ENCODE measurements around the gene LTF.

Gene LTF

DNA sequence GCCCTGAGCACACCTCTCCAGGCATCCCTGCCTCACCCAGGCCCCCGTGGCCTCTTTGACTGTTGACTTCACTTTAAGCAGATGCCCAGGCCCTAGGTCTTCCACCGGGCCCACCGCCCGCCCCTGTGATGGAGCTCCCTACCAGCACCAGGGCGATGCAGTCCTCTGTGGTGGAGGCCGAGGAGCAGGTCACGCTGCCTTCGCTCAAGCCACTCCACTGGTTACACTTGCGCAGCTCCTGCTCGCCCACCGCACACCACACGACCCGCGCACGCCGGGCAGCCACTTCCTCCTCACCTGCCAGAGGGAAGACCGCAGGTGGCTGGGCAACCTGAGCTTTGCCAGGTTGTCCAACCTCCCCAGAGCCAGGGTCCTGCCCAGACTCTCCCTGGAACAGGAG lies 16.0 kb downstream of the LTF start:
- H3K36me3 ChIP-seq (replicated peaks; ENCODE audit: insufficient read depth, low read length): no peaks in the 10 kb centered on the region
- H3K4me2 ChIP-seq (ENCODE audit: low read depth, low read length): no peak overlapping the region
- H4K20me1 ChIP-seq (ENCODE audit: insufficient read depth, low read length): no peaks in the 10 kb centered on the region
- H3K9me2 ChIP-seq (replicated peaks; ENCODE audit: insufficient read depth, low read length): no peaks in the 10 kb centered on the region
- peaks cover 10% of the 10 kb centered on the region for H3K4me1 ChIP-seq (ENCODE audit: low read length)
- H3F3A ChIP-seq (ENCODE audit: insufficient read depth, low read length): 0 out of 2 replicates have a peak, but pooled peaks cover 2% of the 10 kb centered on the region
- no peaks in the 10 kb centered on the region for H3K79me2 ChIP-seq (ENCODE audit: low read length)
- H3K27ac ChIP-seq (ENCODE audit: low read length): no peak overlapping the region
- no peak overlapping the region for H3K4me3 ChIP-seq (ENCODE audit: low read length)
- DNase-seq: no peak
- no peak overlapping the region for H3K9ac ChIP-seq (ENCODE audit: low read length)
- no peak overlapping the region for H2AFZ ChIP-seq (ENCODE audit: low read length)
- H3K27me3 ChIP-seq (replicated peaks; ENCODE audit: insufficient read depth, low read length): no peaks in the 10 kb centered on the region
- no peaks in the 10 kb centered on the region for H3K9me3 ChIP-seq (replicated peaks; ENCODE audit: insufficient read depth, low read length)
- TF ChIP-seq EZH2 (optimal IDR thresholded peaks at IDR 0.05; ENCODE audit: low read depth, low read length) (no peak), EZH2phosphoT487 (IDR thresholded peaks at IDR 0.05; ENCODE audit: low read length) (no peak)
- TF ChIP-seq, protein P1, sequence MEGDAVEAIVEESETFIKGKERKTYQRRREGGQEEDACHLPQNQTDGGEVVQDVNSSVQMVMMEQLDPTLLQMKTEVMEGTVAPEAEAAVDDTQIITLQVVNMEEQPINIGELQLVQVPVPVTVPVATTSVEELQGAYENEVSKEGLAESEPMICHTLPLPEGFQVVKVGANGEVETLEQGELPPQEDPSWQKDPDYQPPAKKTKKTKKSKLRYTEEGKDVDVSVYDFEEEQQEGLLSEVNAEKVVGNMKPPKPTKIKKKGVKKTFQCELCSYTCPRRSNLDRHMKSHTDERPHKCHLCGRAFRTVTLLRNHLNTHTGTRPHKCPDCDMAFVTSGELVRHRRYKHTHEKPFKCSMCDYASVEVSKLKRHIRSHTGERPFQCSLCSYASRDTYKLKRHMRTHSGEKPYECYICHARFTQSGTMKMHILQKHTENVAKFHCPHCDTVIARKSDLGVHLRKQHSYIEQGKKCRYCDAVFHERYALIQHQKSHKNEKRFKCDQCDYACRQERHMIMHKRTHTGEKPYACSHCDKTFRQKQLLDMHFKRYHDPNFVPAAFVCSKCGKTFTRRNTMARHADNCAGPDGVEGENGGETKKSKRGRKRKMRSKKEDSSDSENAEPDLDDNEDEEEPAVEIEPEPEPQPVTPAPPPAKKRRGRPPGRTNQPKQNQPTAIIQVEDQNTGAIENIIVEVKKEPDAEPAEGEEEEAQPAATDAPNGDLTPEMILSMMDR (IDR thresholded peaks at IDR 0.05; ENCODE audit: low read length): no peak

DNA sequence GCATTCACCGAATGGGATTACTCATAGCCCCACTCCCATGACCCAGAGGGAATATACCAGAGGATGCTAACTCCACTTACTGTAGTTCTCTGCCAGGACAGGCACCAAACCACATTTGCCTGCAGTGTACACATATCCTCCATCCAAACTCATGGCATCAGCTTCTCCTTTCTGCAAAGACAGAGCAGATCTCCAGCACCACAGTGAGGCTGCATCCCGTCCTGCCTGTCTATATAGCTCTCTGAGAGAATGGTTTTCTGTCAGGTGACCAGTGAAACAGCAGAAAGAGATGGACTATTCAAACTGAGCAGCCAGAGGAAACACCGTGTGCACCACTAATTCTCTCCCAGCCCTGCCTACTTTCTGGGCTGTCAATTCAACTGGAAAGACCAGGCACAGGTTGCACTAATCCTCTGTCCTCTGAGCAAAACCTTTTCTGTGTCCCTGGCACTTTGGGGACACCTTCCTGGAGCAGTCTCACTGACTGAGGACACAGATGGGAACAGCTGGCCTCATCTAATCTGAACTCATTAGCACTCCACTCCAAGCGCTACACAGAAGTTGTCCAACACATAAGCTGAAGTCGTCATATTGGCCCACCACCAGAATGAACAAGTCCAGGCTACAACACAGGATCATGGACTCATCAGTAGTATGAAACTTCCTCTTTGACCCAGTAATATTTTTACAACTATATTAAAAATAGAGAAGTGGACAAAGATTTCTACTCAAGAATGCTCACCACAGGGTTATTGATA lies 17.3 kb downstream of the LTF start:
- Histone ChIP-seq H3K9me2 (replicated peaks; ENCODE audit: insufficient read depth, low read length) (no peaks in the 10 kb centered on the region), H3K9me3 (replicated peaks; ENCODE audit: insufficient read depth, low read length) (no peaks in the 10 kb centered on the region), H2AFZ (ENCODE audit: low read length) (no peak overlapping the region), H3K36me3 (replicated peaks; ENCODE audit: insufficient read depth, low read length) (no peaks in the 10 kb centered on the region), H3K27ac (ENCODE audit: low read length) (no peak overlapping the region), H3K9ac (ENCODE audit: low read length) (no peak overlapping the region), H3K79me2 (ENCODE audit: low read length) (no peaks in the 10 kb centered on the region), H3K4me2 (ENCODE audit: low read depth, low read length) (no peak overlapping the region), H3K4me1 (ENCODE audit: low read length) (no peaks in the 10 kb centered on the region), H3K4me3 (ENCODE audit: low read length) (no peak overlapping the region), H3K27me3 (replicated peaks; ENCODE audit: insufficient read depth, low read length) (no peaks in the 10 kb centered on the region), H4K20me1 (ENCODE audit: insufficient read depth, low read length) (no peaks in the 10 kb centered on the region), H3F3A (ENCODE audit: insufficient read depth, low read length) (no peaks in the 10 kb centered on the region)
- TF ChIP-seq EZH2phosphoT487 (IDR thresholded peaks at IDR 0.05; ENCODE audit: low read length) (no peak), EZH2 (optimal IDR thresholded peaks at IDR 0.05; ENCODE audit: low read depth, low read length) (no peak)
- TF ChIP-seq, protein P1 (IDR thresholded peaks at IDR 0.05; ENCODE audit: low read length): no peak
- no peak for DNase-seq

DNA sequence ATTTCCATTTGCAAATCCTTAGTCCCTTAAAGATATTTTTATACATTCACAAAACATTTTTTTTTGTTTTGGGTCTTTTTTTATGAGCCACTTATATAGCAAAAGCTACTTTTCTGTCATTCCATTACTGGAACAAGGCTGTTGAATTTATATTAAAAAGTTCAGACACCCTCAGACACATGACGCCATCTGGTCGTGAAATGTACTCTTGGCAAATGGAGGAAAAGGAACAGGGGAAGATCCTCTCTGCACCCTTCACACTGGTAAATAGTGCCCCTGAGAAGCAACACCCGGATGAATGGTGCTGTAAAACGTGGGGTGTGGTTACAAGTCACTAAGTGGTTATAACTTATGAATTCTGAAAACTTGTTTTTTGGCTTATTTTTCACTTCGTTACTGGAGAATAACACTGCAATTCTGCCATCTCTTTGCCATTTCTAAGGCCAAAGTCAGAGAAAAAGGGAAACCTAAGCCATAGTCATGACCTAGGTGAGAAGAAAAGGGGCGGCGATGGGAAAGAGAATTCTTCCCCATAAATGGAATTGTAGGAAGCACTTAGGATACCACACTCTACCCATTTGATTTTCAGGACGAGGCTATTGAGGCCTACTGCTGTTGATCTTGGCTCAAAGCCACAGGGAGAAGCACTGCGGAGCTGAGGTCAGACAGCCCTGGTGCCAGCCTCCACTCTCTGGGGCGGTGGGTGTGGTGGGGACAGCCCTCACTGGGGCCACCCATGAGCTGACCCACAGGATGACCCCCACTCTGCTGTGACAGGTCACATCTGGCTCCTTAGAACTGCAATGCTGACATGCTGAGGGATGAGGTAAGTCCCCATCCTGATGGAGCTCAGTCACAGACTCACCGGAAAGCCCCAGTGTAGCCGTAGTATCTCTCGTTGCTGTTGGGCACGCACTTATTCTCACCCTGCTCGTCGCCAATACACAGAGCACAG lies 21.9 kb downstream of the LTF start:
- DNase-seq: no peak
- Histone ChIP-seq H3F3A (ENCODE audit: insufficient read depth, low read length) (peaks cover 15% of the 10 kb centered on the region), H3K27ac (ENCODE audit: low read length) (no peak overlapping the region), H3K4me1 (ENCODE audit: low read length) (peaks cover 28% of the 10 kb centered on the region), H3K4me2 (ENCODE audit: low read depth, low read length) (no peak overlapping the region), H3K27me3 (replicated peaks; ENCODE audit: insufficient read depth, low read length) (no peaks in the 10 kb centered on the region), H3K4me3 (ENCODE audit: low read length) (no peak overlapping the region), H3K79me2 (ENCODE audit: low read length) (no peaks in the 10 kb centered on the region), H3K9me2 (replicated peaks; ENCODE audit: insufficient read depth, low read length) (no peaks in the 10 kb centered on the region), H3K9me3 (replicated peaks; ENCODE audit: insufficient read depth, low read length) (no peaks in the 10 kb centered on the region), H3K9ac (ENCODE audit: low read length) (no peak overlapping the region), H2AFZ (ENCODE audit: low read length) (no peak overlapping the region), H4K20me1 (ENCODE audit: insufficient read depth, low read length) (no peaks in the 10 kb centered on the region), H3K36me3 (replicated peaks; ENCODE audit: insufficient read depth, low read length) (no peaks in the 10 kb centered on the region)
- TF ChIP-seq EZH2phosphoT487 (IDR thresholded peaks at IDR 0.05; ENCODE audit: low read length): no peak
- TF ChIP-seq, protein P1 (IDR thresholded peaks at IDR 0.05; ENCODE audit: low read length): no peak
